GM19240 (cell line): ENCODE measurements around the gene ASIP.
"Not testable (repeated sequence)": the region's sequence is repeated elsewhere in the genome, so short reads cannot be mapped to it uniquely, and the experiment has no call there.

Source experiments
- DNase-seq: peaks from one replicate; pipeline ENCODE4 v3.0.0; 2011; ENCODE audit warnings: low spot score; ENCODE audit not compliant: insufficient read length

Gene ASIP

GRCh38 chr20:34242879-34243278 is 1.7 kb downstream of the ASIP start:
- DNase-seq = no peak

- DNase-seq = no peak
Observed at GRCh38 chr20:34243377-34243776, 2.2 kb downstream of the ASIP start.

- DNase-seq = no peak
Observed at GRCh38 chr20:34246126-34246626, 5.0 kb downstream of the ASIP start.

- DNase-seq = no peak
Observed at GRCh38 chr20:34249291-34249690, 8.1 kb downstream of the ASIP start.

- DNase-seq = no peak
Observed at GRCh38 chr20:34250005-34250404, 8.8 kb downstream of the ASIP start.

GRCh38 chr20:34251619-34252018 is 10.4 kb downstream of the ASIP start:
- no peak for DNase-seq

GRCh38 chr20:34252431-34253086 is 11.3 kb downstream of the ASIP start:
- DNase-seq = not testable (repeated sequence)

GRCh38 chr20:34254979-34255378 is 13.8 kb downstream of the ASIP start:
- no peak for DNase-seq

- no peak for DNase-seq
Observed at GRCh38 chr20:34256629-34257124, 15.5 kb downstream of the ASIP start.

- no peak for DNase-seq
Observed at GRCh38 chr20:34260208-34260942, 19.2 kb downstream of the ASIP start.

GRCh38 chr20:34262488-34263288 is 21.5 kb downstream of the ASIP start:
- DNase-seq = no peak

GRCh38 chr20:34263468-34263867 is 22.2 kb downstream of the ASIP start:
- not testable (repeated sequence) for DNase-seq

GRCh38 chr20:34264141-34264540 is 22.9 kb downstream of the ASIP start:
- no peak for DNase-seq

GRCh38 chr20:34268145-34268544 is 26.9 kb downstream of the ASIP start:
- DNase-seq = no peak

GRCh38 chr20:34268851-34269636 is 27.8 kb downstream of the ASIP start:
- DNase-seq = no peak

- no peak for DNase-seq
Observed at GRCh38 chr20:34269996-34270627, 28.9 kb downstream of the ASIP start.

GRCh38 chr20:34271956-34272355 is 30.7 kb downstream of the ASIP start:
- DNase-seq = no peak

GRCh38 chr20:34274694-34275093 is 33.5 kb downstream of the ASIP start:
- no peak for DNase-seq

- DNase-seq = no peak
Observed at GRCh38 chr20:34281177-34281576, 40.0 kb downstream of the ASIP start.

- DNase-seq = no peak
Observed at GRCh38 chr20:34282041-34282440, 40.8 kb downstream of the ASIP start.

GRCh38 chr20:34283844-34284243 is 42.6 kb downstream of the ASIP start:
- DNase-seq = no peak
